ENCODE measurements around the gene AGPAT3.

Gene AGPAT3

DNA sequence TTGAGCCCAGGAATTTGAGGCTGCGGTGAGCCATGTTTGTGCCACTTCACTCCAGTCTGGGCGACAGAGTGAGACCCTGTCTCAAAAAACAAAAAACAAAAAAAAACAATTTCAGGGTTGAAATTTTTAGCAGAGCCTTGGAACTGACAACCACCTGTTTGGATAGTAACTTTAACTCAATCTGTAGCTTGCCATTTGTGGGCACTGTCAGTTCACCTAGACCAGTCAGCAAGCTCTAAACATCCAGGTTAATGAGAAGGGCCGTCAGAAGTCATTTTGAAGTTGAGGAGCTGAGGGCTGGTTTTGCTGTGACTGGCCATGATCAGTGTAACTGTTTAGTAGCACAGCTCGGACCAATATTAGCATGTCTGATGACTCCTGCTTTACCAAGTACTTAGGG lies 155.5 kb downstream of the AGPAT3 start:
- DNase-seq (ENCODE audit: low spot score) = no peak

DNA sequence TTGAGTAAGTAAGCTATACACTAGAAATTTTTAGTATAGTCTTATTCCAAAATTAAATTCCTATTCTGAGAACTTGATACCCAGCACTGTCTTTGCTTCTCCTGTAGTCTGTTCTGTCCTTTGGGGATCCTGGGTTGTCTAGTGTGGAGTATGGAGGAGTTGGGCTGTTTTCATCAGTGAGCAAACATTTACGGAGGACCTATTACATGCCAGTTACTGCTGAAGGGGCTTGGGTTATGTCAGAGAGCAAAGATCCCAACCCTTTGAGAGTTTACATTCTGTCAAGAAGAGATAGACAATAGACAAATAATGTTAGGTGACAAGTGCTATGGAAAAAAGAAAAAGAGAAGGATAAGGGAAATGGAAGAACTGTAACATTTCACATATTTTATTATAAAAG lies 156.0 kb downstream of the AGPAT3 start:
- no peak for DNase-seq (ENCODE audit: low spot score)

DNA sequence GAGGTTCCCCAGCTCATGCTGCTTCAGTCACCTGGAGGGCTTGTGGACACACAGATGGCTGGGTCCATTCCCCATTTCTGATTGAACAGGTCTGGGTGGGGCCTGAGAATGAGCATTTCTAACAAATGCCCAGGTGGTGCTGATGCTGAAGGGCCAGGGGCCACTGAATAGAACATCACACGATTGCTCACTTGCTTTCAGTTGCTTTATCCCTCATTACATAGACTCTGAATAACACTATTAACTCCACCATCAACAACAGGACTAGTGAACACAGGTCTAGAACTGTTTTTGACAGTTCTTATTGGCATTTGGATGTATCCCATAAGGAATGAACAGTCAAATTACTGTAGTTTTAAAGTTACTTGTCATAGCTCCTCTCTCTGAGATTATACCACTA lies 159.2 kb downstream of the AGPAT3 start:
- DNase-seq (ENCODE audit: low spot score) = no peak

DNA sequence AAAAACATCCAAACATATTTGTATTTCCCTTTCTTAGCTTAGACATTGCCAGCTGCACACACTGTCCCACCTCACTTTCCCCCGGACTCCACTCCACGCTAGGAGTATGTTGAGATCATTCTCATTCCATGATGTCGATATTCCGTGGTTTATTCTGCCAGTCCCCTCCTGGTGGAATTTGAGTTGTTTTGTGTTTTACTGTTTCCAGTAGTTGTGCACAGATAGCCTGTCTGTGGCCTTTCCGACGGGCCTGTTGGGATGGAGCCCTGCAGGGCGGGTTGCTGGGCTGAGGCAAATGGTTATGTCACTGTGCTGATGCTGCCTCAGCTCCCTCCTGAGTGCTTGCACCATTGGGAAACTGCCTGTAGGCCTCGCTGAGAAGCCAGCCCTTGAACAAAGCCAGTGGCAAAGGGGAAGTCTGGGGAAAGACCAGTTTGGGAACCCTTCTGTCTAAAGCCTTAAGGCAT lies 159.9 kb downstream of the AGPAT3 start:
- peak; percentile 72 for DNase-seq (ENCODE audit: low spot score)

DNA sequence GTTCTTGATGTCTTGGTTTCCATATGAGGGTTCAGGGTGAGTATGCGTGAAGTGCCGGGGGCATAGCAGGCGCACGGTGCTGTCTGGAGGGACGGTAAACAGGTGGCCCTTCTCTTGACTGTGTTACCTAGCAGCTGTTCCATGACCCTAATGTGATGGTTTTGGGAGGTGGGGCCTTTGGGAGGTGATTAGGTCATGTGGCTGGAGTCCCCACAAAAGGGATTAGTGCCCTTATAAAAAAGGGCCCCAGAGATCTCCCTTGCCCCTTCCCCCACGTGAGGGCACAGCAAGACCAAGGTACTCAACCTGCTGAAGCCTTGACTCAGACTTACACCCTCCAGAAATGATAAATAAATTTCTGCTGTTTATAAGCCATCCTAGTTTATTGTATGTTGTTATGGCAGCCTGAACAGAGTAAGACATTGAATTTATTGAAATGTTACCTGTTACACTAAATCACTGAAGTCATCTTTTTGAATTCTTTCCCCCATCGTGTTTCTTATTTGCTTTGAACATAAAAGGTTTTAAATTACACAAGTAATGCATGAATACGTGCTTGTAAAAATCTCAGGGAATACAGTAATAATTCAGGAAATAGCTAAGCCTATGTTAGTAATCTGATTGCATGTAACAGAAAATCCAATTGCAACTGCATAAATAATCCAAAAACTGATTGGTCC lies 162.7 kb downstream of the AGPAT3 start:
- DNase-seq (ENCODE audit: low spot score) = no peak

DNA sequence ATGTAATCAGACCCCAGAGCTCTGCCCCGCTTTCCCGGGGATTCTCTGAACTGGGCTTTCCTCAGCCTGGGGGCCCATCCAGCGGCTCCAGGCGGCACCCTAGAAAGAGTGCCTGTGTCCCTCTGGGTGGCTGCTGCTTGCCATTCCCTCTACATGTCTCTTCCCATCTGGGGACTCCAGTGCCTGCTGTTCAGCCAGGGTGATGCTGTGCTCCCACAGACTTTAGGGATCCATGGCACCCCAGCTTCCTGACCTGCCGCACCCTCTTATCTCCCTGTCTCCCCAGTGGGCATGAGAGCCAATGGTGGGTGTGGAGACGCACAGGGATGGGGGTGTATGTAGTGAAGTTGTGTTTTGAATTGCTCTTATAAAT lies 163.2 kb downstream of the AGPAT3 start:
- DNase-seq (ENCODE audit: low spot score) = no peak

DNA sequence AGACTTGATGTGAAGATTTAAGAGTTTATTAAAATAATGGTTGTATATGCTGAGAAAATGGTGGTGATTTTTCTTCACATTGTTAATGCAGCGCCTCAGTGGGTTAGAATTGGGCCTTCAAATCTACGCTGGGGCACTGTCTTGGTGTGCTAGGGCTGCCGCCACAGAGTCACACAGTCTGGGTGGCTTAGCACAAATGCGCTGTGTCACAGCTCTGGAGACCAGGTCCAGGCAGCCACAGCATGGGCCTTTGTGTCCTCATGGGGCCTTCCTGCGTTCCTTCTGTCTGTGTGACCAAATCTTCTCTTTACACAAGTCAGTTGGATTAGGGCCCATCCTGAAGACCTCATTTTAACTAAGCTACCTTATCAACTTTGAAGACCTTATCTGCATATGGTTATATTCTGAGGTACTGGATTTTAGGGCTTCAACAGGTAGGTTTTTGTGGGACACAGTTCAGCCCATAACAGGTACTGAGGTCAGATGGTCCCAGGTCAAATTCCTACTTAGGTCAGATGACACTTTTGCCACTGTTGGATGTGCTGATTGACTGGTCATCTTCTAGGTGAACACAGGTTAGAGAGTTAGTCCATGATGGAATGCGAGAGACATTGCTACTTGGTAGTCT lies 164.6 kb downstream of the AGPAT3 start:
- DNase-seq (ENCODE audit: low spot score) = no peak

DNA sequence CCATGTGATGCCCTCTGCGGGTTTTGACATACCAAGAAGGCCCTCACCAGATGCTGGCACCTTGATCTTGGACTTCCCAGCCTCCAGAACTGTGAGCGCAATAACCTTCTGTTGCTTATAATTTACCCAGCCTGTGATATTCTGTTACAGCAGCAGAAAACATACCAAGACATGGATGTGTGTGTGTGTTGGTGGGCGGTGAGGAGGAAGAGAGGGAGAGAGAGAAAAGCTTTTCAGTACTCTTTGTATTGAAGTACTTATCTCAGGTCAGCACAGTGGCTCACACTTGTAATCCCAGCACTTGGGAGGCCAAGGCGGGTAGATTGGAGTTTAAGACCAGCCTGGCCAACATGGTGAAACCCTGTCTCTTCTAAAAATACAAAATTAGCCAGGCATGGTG lies 170.2 kb downstream of the AGPAT3 start:
- no peak for DNase-seq (ENCODE audit: low spot score)
